HS-5 (cell line): ENCODE measurements around the gene TPST1.

Experiments
- DNase-seq: peaks from one replicate; pipeline ENCODE4 v3.0.0-alpha.2; 2012; ENCODE audit warnings: low read depth

The TPST1 gene

DNA sequence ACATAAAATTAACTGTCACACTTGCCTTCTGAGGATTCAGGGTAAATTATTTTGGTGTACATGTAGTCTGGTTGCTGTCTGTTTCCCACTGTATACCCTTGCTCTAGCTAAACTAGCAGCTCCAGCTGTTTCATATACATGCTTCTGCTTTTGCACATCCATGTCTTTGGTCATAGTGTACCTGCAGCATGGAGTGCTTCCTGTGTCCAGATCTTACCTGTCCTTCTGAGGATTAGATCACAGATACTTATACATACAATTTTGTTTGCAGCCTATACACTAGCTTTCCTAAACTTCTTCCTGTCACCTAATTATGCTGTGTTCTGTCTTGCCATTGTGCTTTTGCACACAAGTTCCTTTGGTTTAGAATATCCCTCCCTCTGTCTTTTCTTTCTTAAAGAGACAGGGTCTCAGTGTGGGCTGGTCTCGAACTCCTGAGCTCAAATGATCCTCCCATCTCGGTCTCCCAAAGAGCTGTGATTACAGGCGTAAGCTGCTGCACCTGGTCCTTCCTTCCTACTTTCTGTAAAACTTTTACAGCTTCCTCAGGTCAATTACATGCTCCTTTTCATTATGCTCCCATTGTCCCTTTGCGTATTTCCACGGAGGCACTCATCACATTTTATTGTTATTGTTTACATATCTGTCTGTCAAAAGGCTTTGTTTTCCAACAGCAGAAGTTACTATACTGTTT lies 33.8 kb downstream of the TPST1 start:
- no peak for DNase-seq

GRCh38 chr7:66239467-66239856 lies 34.3 kb downstream of the TPST1 start:
- DNase-seq = no peak

GRCh38 chr7:66245008-66245407 lies 39.9 kb downstream of the TPST1 start:
- no peak for DNase-seq

- no peak for DNase-seq
Observed at GRCh38 chr7:66246554-66247171, 41.5 kb downstream of the TPST1 start.

DNA sequence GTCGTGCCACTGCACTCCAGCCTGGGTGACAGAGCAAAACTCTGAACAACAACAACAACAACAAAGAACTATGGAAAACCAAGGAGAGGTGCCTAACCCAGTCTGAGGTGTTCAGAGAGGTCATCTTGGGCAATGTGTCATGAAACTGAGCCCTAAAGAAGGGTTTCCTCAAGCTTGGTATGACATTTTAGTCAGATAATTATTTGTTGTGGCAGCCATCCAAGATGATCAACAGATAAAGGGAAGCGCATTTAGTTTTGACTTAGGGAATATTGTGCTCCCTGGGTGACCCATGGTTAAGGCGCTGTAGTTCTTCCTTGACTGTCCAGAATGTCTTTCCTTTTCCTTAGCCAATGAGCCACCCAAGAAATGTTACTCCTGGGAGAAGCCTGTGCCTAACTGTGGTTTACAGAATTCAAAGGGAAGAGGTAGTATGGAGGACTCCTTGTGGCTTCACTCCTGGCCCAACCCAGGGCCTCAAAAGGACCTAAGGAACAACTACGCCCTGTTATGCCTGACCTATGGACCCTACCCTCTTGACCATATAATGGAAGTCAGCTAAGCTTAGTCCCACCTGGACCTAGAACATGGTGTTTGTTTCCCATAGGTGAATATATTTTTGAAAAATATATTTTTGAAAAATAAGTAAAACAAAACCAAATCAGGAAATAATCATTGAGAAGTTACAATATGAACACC lies 42.4 kb downstream of the TPST1 start:
- DNase-seq = no peak

GRCh38 chr7:66250711-66251110 lies 45.6 kb downstream of the TPST1 start:
- no peak for DNase-seq

DNA sequence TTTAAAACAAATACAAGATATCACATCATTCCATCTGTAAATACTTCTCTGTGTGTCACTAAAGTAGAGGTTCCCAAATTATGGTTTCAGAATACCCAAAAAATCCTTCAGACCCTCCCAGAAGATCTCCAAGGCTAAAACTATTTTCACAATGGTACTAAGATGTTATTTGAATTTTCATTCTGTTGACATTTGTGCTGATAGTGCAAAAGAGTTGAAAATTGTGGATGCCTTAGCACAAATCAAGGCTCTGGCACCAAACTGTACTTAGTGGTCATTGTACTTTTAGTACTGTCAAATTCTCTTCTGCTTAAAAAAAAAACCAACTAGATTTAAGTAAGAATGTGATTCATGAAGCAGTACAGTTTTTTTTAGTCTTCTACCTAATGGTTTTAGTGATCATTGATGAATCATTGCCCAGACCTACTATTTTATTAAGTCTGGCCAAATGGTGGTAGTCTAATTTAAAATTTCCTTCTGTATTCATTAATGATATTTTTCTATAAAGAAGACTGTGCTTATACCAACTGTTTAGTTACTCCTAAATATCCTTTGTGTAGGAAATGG lies 50.5 kb downstream of the TPST1 start:
- no peak for DNase-seq

GRCh38 chr7:66256281-66256680 lies 51.1 kb downstream of the TPST1 start:
- no peak for DNase-seq

GRCh38 chr7:66257481-66257880 lies 52.3 kb downstream of the TPST1 start:
- no peak for DNase-seq

- DNase-seq = no peak
Observed at GRCh38 chr7:66258409-66258808, 53.3 kb downstream of the TPST1 start.

GRCh38 chr7:66261941-66262340 lies 56.8 kb downstream of the TPST1 start:
- no peak for DNase-seq

DNA sequence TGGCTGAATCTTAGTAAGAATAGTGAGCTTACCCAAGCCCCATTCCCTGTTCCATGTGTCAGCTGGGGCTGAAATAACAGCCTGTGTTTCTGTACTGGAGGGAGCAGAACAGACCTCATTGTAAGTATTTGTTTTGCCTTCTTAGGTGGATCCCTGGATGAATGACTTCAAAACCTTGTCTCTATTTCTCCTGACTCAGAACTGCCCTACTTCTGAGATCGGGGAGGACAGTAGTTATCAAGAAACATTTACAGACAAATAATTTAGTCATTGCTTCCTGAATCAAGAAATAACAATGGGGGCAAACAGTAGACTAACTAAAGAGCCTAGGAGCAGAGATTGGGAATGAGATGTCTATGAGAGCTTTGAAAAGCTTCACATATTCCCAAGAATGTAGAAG lies 58.8 kb downstream of the TPST1 start:
- no peak for DNase-seq

GRCh38 chr7:66265566-66265965 lies 60.4 kb downstream of the TPST1 start:
- DNase-seq = no peak

- DNase-seq = no peak
Observed at GRCh38 chr7:66267249-66267648, 62.1 kb downstream of the TPST1 start.

DNA sequence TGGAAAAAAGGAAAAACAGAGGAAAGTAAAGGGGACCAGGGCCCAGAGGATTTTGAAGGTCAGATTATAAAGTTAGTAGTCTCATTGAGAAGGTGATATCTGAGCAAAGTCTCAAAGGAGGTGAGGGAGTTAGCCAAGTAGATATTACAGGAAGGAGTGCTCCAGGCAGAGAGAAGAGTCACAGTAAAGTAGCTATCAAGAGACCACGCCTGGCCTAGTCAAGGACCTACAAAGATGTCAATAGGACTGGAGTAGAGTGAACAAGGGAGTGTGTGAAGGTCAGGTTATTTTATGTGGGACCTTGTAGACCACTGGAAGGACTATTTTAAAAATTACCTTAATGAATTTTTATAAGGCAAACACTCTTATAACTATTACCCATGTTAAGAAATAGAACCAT lies 64.8 kb downstream of the TPST1 start:
- DNase-seq = no peak

GRCh38 chr7:66272321-66272720 lies 67.2 kb downstream of the TPST1 start:
- DNase-seq = no peak

- DNase-seq = no peak
Observed at GRCh38 chr7:66276363-66276762, 71.2 kb downstream of the TPST1 start.

DNA sequence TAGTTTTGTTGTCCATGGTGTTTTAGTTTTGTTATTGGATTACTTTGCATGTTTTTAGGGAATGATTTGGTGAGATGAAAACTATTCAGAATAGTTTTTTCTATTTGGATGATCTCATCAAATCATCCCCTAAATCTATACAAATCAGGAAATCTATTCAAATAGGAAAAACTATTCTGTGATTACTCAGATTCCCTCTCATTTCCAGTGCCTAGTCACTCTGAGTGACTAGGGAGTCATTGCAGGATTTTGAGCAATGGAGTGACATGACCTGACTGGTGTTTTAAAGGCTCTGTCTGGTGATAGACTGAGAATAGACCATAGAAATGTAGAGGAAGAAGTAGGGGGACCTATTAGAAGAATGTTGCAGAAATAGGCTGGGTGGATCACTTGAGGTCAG lies 72.4 kb downstream of the TPST1 start:
- no peak for DNase-seq

DNA sequence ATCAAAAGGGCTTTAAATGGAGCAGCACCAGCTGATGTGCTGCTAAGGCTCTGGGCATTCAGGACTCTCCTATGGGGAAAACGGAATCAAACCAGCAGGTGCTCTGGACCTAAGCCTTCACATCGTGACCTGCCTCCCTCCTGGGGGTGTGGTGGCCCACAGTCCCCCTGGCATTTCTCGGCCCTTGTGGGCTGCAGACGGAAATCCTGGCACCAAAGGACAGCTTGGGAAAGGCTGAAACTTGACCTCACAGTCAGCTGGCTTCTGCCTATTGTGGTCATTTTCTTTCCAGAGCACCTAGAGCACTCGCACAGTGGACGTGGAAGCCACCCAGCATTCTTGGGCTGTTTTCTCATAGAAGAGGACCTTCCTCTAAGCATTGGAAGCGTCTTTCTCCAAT lies 74.8 kb downstream of the TPST1 start:
- no peak for DNase-seq

DNA sequence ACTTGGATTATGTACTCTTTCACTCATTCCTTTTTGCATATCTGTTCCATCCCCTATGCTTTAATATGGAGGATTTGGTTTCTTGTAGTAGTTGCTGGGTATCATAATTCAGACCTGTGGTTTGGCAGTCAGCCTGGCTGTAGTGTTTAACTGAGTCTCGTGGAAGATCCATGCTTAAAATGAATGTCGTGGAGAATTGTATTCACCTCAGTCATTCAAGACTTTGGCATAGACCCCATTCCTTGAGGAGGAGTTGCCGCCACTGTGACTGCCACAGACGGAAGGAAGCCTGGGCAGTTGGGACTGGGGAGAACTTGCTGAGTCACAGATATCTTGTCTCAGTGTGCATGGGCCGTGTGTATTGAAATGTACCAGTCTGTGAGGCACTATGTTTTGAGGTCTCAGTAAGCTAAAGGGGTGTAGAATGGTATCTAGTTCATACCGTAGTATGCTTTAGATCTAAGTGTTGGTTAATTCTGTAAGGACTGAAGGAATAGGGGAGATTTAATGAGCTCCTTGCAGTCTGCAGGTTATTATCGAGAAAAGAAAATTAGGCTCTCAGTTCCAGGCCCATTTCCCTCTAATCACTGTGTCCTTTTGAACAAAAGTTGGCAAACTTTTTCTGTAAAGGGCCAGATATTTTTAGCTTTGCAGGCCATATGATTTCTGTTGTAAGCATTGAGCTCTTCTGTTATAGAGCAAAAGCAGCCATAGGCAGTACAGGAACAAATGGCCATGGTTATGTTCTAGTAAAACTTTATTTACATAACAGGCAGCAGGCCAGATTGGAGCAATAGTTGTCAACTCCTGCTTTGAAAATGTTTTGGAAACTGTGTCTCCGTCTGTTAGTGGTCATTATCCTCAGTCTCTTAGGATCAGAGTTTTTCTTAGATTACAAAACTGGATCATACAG lies 76.8 kb downstream of the TPST1 start:
- peak; percentile 89 for DNase-seq

GRCh38 chr7:66282591-66282935 lies 77.4 kb downstream of the TPST1 start:
- no peak for DNase-seq
